NCI-H2029 treated with DMSO at 0.1 percent for 48 hours (cell line): ENCODE data around the gene C1orf216.
"Not testable (repeated sequence)": the region's sequence is repeated elsewhere in the genome, so short reads cannot be mapped to it uniquely, and the experiment has no call there.

Experiments
- DNase-seq: peaks from one replicate; lab custom pipeline; 2025; lab: John Stamatoyannopoulos, UW

C1orf216 gene, protein sequence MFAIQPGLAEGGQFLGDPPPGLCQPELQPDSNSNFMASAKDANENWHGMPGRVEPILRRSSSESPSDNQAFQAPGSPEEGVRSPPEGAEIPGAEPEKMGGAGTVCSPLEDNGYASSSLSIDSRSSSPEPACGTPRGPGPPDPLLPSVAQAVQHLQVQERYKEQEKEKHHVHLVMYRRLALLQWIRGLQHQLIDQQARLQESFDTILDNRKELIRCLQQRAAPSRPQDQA

DNA sequence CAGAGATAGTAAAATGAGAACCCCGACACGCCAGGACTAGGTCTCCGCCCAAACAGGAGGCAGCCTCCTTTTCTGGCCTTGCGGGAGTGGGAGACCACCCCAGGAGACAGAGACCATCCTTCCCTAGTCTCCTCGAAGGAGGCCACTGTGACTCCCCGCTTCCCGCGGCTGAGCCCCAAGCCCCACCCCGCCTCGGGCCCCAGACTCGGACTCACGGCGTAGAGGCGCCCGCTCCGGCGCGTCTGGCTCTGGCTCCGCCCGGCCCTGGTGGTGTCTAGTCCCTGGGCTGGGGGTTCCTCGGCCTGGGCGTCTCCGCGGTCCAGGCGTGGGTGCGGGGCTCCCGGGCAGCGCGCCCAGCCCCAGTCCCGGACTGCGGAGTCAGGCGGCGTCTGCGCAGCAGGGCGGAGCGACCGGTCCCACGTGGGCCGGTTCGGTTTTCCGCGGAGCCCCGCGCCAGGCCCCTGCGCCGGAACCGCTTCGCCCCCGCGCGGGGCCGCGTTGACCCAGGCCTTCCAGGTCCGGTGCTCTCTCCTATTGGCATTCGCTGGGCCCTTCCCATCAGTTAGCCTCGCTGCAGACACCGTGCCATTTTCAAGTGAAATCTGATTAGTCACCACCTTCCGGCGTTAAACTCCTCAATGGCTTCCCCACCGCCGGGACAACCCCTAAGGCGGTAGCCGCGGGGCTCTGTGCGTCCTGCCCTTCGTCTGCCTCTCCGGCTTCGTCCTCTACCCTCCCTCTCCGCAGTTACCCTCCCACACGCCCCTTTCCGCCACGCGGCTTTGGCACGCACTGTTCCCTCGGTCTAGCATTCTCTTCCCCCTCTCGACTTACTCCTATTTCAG, at the start of gene C1orf216:
Gene C1orf216, minus strand, starts transcription at position 393 of the 845 bp plus-strand sequence. CDS start 2,563 bp downstream, outside the sequence.
- DNase-seq, result peak; percentile 35

DNA sequence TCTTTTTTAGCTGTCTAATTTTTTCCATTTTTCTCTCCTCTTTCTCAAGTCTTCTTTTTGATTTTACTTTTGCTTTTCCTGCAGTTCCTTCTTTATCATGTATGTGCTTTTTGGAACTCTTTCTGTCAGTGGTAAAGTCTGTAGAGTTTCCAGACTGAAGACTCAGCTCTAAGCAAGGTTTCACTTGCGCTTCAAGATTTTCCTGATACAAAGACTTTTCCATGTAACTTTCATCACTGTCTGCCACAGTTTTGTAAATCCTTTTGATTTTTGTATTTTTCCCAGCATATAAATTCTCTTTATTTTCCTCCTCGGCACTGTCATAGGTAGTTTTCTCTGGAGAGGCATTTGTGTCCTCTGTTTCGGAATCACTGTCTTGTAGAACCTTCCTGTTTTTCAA, 45.6 kb upstream of the C1orf216 start:
- DNase-seq, result no peak

DNA sequence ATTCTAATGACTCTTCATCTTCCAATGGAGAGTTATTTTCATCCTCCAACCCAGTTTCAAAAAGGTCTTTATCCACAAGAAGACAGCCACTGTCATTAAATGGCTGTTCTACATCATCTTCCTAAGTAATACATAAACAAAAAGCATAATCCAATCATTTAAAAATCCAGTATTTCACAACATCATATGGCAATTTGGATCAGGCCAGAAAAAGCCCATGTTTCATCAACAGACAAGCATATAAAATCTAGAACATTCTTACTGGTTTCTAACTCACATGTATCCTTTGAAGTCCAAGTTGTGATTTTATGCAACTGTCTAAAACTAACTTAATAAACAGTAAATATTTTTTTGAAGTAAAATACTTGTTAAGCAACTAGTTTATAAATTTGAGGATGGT, 44.5 kb upstream of the C1orf216 start:
- no peak for DNase-seq

DNA sequence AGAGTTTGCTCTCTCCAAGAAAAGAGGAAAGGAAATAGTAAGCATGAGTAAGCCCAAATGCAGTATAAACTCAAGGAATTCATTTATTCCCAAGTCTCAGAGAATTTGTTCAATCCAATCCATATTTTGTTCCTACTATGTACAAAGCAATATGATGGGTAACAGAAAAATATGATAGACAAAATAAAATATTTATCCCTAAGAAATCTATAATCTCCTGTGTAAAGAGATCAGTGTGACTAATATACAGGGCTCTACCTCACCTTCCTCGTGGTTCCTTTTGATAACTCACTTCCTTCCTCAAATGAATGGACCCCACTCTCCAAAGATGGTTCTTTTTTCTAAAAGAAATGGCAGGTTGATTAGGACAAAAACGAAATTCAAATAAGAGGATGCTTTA, 43.5 kb upstream of the C1orf216 start:
- DNase-seq, result no peak

DNA sequence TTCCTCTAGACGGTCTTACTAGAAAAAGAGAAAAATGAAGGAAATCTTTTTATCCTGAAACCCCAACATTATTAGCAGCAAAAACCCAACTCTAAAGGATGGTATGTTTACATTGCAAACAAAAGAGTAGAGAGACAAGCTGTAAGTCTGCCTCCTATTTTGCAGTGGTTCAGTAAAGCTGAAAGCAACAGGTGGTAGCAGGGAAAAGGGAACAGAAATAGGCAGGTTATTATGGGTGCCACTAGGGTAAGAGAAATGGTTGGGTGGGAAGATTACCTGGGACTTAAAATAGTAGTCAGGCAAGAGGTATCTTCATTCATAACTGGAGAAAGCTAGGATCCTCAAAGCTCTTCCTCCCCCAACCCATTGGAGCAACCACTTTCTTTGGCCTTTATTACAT, 37.4 kb upstream of the C1orf216 start:
- no peak for DNase-seq

DNA sequence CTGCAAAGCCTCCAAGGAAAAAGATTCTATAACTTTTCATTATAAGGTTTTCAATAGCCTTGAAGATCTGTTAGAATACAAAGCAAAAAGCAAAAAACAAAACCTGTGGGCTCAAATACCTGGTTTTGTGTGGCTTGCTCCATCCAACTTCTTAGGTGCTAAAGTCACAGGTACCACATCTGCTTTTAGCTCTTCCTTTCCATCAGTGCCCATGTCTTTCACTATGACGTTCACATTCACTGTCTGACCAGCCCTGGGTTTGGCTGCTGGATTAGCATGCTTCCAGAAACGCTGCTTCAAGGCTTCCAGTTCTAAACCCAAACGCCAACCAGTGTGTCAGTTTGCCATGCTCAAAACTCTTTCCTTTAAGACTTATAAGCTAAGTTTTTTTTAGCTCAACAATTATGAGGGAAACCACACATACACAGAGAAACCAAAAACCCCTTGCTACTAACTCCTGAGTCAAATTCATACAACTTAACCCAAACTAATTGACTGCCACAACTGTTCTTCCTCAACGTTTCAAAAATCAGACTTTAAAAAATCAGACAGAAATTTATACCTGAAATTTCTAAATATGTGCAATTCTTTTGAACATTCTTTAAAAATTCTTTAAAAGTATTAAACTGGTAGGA, 35.1 kb upstream of the C1orf216 start:
- no peak for DNase-seq

DNA sequence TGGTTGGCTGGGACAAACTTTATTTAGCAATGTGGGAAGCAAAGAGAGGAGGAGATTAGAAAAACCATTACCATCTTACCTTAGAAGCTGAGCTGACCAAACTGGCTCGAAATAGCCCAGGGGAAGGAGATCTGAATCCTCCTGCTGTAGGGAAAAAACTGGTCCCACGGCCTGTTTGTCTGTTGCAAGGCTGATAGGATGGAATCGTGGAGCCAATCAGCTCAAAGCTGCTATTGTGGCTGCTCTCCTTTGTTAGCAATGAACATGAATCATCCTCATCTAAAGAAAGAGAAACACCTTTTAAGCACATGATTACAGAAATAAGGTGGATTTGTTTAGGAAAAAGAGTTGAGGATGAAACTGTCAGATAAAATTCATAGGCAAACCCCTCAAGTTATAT, 29.6 kb upstream of the C1orf216 start:
- no peak for DNase-seq

DNA sequence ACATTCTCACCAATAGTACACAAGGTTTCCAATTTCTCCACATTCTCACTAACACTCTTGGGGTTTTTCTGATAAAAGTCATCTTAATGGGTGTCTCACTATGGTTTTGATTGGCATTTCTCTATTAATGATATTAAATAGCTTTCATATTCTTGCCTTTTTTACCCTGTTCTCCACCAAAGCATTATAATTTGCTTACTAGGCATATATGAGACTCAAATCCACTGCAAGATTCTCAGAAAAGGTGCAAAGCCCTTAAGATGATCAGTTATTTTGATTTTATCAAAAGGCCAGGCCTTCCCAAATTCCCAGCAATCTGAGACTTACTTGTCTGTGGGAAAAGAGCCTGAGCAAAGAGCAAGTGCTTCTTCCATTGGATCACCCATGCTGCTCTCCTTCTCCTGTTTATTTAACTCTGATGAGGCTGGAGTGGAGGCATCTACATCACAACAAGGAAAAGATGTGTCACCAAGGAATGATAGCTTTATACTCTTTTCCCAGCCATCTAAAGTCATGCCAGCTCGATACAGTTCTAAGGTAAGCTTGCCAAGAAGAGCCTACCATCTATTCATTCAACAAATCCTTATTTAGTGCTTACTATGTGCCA, 26.5 kb upstream of the C1orf216 start:
- DNase-seq, result no peak

DNA sequence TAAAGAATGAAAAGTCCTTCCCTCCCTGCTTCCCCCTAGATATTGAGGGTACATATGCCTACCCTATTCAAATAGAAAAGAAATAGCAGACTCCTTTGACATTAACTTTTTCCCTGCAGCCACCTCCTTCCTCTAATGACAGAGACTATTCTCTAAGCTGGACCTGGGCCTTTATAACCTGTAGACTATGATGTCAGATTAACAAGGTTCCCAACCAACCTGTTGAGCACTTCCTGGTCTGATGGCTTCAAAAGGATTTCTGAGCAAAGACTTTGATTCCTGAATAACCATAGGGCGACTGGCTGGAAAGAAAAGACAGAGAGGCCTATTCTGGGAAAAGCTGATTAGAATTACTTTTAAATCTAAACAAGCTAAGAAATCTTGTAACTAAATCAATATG, 18.4 kb upstream of the C1orf216 start:
- no peak for DNase-seq

DNA sequence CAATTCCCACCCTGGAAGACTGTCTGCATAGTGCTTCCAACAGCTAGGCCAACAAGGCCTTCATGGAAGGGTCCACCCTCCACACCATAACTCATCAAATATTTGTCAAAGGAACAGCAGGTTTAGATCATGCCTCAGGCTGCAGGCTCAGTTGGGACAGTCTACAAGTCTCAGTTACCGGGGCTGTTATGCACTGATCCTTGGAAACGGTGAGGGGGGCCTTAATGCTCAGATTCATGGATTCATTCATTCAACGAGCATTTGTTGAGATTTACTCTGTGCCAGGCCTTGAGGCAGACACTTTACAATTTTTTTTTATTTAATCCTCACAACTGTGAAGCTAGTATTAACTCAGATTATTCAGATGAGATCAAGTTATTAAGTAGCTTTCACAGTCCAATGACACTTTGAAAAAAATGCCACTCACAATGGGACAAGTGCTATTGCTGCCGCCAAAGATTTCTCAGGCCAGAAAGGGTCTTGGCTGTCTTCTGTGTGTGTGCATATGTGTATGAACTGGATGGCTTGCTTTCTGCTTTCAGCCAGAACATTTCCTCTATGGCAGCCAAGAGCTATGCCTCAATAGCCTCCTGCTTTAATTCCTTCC, 8.9 kb upstream of the C1orf216 start:
- DNase-seq, result no peak

DNA sequence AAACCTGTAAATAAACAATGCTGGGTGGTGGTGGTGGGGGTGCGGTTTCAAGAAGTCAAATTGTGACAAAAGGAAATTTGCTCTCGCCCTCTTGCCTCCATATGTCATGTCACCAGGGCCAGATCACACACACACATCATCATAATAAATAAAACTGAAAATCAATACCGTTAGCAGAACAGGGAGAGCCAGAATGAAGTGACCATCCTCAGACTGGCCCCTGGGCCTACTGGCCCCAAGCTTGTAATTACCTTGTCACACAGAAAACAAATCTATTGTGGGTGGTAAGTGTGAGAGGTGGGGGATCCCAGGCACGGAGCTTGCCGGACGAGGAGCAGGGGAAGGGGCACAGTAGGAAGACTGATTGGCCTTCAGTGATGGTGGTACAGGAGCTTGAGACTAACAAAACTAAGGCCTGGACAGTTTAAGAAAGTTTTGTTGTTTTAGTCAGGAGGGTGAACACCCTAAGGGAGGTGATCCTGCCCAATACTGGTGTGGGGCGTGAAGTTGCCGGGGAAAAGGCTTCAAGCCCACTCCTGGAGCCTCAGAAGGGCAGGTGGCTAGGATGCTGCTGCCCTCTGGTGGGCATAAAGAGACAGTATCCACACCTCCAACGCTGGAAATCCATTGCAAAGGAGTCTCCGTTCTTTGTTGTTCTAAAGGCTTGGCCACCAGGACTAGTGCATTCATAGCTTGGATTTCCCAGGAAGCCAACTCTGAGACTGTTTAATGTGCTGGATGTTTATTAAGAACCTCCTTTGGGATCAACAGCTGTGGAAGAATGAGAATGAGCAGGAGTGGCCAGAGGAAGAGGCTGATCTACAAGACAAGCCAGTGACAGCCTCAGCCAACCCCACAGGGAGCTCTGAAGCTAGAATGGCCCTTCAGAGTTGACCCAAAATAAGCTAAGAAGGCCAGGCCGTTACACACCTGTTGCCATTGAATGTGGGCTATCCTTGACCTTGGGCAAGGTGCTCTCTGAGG, 8.1 kb upstream of the C1orf216 start:
- peak; percentile 24 for DNase-seq

DNA sequence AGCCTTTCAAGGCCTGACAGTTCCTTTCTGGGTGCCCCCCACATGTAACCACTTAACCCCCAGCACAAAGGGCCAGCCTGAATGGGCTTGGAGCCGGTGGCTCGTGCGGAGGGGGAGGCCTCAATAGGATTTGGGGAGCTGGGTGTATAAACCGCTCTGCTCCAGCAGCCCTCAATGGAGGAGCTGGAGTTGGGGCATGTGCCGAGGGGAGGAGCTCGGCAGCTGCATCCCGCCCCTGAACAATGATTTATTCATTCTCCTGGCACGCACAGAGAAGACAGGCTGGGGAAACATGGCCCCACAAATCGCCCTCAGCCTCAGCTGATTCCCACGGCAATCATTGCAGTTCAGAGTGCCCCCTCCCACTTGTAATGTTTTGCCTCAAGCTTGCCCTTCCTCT, 6.9 kb upstream of the C1orf216 start:
- no peak for DNase-seq

DNA sequence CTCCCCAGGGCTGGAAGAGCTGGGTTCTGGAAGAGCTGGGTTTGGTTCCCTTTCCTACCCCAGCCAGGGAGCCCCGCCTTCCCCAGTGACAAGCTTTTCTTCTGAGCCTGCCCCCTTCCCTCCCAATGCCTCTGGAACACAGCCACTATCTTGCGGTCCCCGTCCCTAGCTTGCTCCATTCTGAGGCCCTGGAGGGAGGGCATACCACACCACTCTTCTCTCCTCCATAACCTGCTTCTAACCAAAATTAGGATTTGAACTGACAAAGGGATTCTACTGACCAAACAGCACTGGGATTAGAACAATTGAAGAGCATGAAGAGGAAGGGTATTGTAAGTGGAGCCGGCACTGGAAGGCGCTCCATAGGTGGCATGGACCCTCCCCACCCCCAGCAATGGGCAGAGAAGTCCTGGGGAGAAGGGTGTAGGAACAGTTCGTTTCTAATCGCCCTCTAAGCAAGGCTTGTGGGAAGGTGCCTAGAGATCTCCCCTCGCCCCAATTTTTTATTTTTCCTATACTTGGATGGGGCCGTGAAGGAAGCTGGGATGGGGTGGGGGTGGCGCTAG, 690 bp downstream of the C1orf216 start:
- no peak for DNase-seq

DNA sequence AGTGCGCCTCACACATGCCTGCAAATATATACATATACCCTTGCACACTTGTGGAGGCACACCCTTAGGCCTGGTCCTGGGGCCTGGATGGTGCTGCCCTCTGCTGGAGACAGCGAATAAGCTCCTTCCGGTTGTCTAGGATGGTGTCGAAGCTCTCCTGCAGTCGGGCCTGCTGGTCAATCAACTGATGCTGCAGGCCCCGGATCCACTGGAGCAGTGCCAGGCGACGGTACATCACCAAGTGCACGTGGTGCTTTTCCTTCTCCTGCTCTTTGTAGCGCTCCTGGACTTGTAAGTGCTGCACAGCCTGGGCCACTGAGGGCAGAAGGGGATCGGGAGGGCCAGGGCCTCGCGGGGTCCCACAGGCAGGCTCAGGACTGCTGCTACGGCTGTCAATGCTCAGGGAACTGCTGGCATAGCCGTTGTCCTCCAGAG, 3.1 kb downstream of the C1orf216 start:
- DNase-seq, result peak; percentile 45

DNA sequence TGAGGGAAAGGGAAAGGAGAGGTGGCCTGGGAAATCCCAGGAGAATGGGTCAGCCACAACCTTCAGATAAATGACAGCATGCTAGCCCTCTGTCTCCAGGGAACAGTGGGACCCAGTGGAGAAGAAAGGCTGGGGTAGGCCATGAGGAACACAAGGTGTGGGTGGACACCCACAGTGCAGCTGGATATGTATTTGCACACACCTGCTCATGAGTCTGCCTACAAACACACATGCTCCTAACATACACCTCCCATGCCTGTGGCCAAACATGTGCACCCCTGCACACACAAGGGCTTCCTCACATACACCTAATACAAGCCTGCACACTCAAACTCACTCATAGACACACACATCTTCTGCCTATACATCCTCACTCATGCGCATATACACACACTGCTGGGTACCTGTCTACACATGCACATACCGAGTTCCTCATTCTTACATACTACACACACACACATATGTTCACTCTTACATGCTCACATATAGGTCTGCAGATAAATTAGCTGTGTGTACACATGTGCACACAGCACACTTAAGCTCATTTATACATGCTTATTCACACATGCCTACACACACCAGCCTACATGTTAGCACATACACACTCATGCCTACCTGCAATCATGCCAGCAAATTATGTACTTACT, 3.6 kb downstream of the C1orf216 start:
- DNase-seq, result no peak

DNA sequence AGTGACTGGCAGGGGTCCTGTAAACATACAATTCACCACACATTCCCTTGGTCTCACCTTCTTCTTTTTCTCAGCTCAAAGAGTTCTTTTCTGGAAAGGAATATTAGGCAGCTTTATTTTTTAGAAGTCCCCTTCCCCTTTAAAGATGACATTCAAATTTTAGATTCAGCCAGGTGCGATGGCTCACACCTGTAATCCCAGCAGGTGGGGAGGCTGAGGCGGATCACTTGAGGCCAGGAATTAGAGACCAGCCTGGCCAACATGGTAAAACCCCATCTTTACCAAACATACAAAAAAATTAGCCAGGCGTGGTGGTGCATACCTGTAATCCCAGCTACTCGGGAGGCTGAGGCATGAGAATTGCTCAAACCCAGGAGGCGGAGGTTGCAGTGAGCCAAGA, 7.6 kb downstream of the C1orf216 start:
- DNase-seq, result not testable (repeated sequence)

DNA sequence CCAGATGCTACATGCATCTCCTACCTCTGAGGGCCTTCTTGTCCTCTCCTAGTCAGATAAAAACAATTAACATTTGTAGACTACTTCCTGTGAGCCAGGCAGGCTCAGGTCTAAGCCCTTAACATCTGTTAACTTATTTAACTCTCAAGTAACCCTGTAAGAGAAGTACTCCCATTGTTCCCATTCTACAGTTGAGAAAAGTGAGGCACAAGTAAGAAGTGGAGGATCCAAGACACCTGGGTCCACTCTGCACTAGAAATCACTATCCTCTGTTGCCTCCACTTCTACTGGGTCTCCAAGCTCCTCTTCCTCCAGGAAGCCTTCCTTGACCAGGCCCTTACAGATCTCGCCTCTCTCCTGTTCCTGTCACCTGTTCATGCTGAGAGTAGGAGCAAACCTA, 9.7 kb downstream of the C1orf216 start:
- no peak for DNase-seq

DNA sequence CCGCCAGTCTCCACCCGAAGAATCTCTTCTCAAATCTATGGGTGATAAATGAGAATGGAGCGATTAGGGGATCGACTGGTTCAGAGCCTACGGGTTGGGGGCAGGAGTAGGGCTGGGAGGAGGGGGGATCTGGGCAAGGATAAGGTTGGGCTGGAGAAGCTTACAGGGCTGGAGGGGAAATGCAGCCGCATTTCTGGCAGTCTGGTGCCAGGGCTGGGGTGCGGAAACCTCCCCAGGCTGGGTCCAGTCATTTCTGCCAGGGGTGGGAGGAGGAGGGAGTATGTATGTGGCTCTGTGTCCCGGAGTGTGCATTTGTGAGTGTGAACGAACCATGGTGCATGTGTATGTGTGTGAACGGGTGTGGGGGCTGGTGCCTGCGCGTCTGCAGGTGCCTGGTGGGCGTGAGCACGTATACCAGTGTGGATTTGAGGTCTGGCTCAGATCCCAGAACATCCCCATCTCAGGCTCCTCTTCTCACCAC, 10.2 kb downstream of the C1orf216 start:
- no peak for DNase-seq

DNA sequence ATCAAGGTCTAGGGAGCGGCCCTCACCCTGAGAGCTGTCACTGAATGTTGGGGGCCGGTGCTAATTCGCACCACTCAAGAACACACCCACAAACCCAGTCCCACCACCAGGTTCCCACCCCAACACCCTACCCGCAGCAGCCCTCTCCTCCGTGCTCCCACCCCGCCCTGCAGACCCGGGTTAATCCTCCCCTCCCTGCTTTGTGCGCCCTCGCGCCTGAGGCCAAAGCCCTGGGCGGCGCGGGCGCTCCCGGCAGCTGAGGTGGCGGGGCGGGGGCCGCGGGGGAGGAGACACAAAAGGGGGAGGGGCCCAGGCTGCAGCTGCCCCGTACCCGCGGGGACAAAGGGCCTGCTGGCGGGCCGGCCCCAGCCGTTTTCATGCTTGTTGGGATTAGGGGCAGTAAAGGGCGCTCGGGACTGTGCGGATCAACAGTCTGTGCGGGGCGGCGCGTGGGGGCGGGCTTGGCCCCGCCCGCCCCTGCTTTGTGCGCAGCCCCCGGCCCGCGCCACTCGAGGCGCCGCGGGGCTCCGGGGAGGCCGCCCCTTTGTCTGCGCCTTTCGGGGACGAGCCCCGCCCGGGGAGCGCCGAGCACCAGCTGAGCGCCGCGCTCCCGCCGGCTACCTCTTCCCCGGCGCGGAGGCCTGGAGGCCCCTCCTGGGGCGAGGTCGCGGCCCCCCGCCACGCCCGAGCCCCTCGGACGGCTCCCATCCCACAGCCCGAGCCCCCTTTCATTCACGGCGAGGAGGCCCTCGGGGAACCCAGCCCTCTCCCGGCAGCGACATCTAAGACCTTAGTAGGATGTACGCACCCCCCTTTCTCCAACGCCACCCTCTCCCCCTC, 10.9 kb downstream of the C1orf216 start:
- no peak for DNase-seq
